Measurements from ENCODE around the gene TRMT10B. TPM values are rescaled to one million over a fixed set of nuclear protein-coding genes. Genes with fewer than 3 reads are reported as not detected.

Gene TRMT10B
- total and polyA plus RNA-seq, 3 experiments from 2014 or later: 10.0 to 16.2 (median 12.0) TPM

DNA sequence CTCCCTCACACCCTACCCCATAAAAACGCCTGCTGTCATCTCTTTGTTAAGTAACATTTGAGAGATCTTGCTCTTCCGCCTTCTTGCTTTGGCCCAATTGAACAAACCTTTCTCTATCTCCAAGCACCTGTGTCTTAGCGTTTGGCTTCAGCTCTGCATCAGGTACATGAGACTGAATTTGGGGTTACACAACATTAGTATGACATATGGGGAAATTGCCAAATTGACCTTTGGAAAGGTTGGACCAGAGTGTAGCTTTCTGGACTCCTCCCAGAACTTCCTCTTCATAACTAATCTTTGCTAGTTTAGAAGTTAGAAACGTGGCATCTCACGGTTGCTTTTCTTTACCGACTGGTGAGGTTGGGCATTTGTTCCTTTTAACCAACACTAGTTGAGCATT lies 34.7 kb downstream of the TRMT10B start:
- DNase-seq: no peak
- Histone ChIP-seq H3K27me3 (ENCODE audit: insufficient read depth, low read length, poor library complexity, severe bottlenecking) (no peaks in the 10 kb centered on the region), H3K4me1 (ENCODE audit: insufficient read depth, low read length) (peaks cover 10% of the 10 kb centered on the region), H3K9me3 (ENCODE audit: low read length) (no peaks in the 10 kb centered on the region), H3K36me3 (ENCODE audit: insufficient read depth, low read length) (no peaks in the 10 kb centered on the region), H3K27ac (ENCODE audit: low read depth, low read length) (no peak overlapping the region), H3K4me3 (ENCODE audit: low read length) (no peak overlapping the region)
- ChIA-PET POLR2A (no interaction called here), CTCF (interaction anchor here (0.7 kb wide), 1 partner anchor 10 kb away, joined by 3 read pairs; no protein-coding TSS in a partner anchor)
- Mint-ChIP-seq H3K4me1 (peaks cover 17 to 26% (median 22%) of the 10 kb centered on the region in 3 donors), H3K36me3 (peaks cover 0 to 12% (median 2%) of the 10 kb centered on the region in 3 donors), H3K27ac (peak overlapping the region in 1 of 8 donors; percentile 38), H3K27me3 (peaks cover 2 to 7% of the 10 kb centered on the region in 2 donors), H3K9me3 (no peaks in the 10 kb centered on the region), H3K4me3 (peak overlapping the region in 4 of 7 donors; percentile 14 to 39 (median 24))

DNA sequence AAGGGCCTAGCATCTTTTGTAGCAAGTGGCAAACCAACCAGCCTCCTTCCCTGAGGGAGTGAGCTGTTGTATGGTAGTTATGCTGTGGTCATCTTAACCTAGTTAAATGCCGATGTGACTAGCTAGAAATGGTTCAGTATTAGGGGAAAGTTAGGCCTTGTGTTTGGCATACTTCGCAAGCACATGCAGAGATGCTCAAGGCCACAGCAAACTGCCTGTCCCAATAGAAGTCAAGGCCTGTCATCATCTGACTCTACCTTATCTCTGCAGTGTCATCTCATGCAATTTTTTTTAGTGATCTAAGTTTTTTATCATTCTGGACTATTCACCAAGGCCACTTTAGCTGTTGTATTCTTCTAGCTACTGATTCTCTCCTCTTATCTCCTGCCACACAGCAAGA lies 36.5 kb downstream of the TRMT10B start:
- no peaks in the 10 kb centered on the region for H3K9me3 ChIP-seq (ENCODE audit: low read length)
- peaks cover 0 to 4% (median 2%) of the 10 kb centered on the region in 3 donors for H3K36me3 Mint-ChIP-seq
- POLR2A ChIA-PET: no interaction called here
- no peaks in the 10 kb centered on the region for H3K27me3 ChIP-seq (ENCODE audit: insufficient read depth, low read length, poor library complexity, severe bottlenecking)
- no peak overlapping the region for H3K27ac ChIP-seq (ENCODE audit: low read depth, low read length)
- H3K4me3 ChIP-seq (ENCODE audit: low read length): no peak overlapping the region
- no peaks in the 10 kb centered on the region for H3K36me3 ChIP-seq (ENCODE audit: insufficient read depth, low read length)
- no peaks in the 10 kb centered on the region for H3K4me1 ChIP-seq (ENCODE audit: insufficient read depth, low read length)
- DNase-seq: no peak
- H3K4me3 Mint-ChIP-seq: peak overlapping the region in 1 of 7 donors; percentile 24
- peaks cover 5 to 8% (median 6%) of the 10 kb centered on the region in 3 donors for H3K4me1 Mint-ChIP-seq
- CTCF ChIA-PET: no interaction called here
- H3K27ac Mint-ChIP-seq: no peak overlapping the region
- peaks cover 2 to 7% of the 10 kb centered on the region in 2 donors for H3K27me3 Mint-ChIP-seq
- no peaks in the 10 kb centered on the region for H3K9me3 Mint-ChIP-seq

DNA sequence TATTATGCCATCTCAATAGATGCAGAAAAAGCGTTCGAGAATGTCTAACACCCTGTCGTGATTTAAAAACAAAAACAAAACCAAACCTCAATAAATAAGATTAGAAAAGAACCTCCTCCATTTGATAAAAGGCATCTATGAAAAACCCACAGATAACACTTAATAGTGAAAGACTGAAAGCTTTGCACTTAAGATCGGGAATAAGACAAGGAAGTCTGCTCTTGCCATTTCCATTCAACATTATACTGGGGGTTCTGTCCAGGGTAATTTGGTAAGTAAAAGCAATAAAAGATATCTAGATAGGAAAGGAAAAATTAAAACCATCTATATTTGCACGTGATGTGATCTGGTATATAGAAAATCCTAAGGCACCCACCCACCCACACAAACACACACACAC lies 38.5 kb downstream of the TRMT10B start:
- Mint-ChIP-seq H3K4me1 (no peaks in the 10 kb centered on the region), H3K9me3 (no peaks in the 10 kb centered on the region), H3K36me3 (peaks cover 0 to 4% (median 0%) of the 10 kb centered on the region in 3 donors), H3K27ac (no peak overlapping the region), H3K27me3 (peaks cover 2 to 7% of the 10 kb centered on the region in 2 donors), H3K4me3 (no peak overlapping the region)
- Histone ChIP-seq H3K4me3 (ENCODE audit: low read length) (no peak overlapping the region), H3K27me3 (ENCODE audit: insufficient read depth, low read length, poor library complexity, severe bottlenecking) (no peaks in the 10 kb centered on the region), H3K27ac (ENCODE audit: low read depth, low read length) (no peak overlapping the region), H3K9me3 (ENCODE audit: low read length) (no peaks in the 10 kb centered on the region), H3K36me3 (ENCODE audit: insufficient read depth, low read length) (no peaks in the 10 kb centered on the region), H3K4me1 (ENCODE audit: insufficient read depth, low read length) (no peaks in the 10 kb centered on the region)
- CTCF ChIA-PET: no interaction called here
- DNase-seq: no peak
- POLR2A ChIA-PET: no interaction called here

DNA sequence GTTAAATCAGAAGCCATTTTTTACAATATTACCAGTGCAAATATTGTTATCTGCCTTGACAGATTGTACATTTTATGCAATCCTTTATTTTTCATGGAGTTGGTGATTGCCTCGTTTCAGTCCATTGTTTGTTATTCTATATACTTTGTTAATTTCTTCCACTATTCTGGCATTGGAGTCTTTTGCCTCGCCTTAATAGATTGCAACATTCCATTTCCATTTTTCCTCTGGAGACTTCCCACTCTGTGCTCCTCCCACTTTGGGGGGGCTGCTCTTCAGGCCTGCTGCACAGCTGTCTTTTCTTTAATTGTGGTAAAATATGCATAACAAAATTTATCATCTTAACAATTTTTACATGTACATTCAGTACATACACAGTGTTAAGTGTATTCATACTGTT lies 42.6 kb downstream of the TRMT10B start:
- H3K27me3 Mint-ChIP-seq: no peaks in the 10 kb centered on the region
- H3K4me3 Mint-ChIP-seq: no peak overlapping the region
- DNase-seq: no peak
- peaks cover 11% of the 10 kb centered on the region for H3K4me1 ChIP-seq (ENCODE audit: insufficient read depth, low read length)
- no peak overlapping the region for H3K4me3 ChIP-seq (ENCODE audit: low read length)
- H3K27ac Mint-ChIP-seq: no peak overlapping the region
- H3K27ac ChIP-seq (ENCODE audit: low read depth, low read length): no peak overlapping the region
- ChIA-PET POLR2A (no interaction called here), CTCF (no interaction called here)
- H3K9me3 Mint-ChIP-seq: no peaks in the 10 kb centered on the region
- H3K36me3 ChIP-seq (ENCODE audit: insufficient read depth, low read length): no peaks in the 10 kb centered on the region
- peaks cover 0 to 5% (median 1%) of the 10 kb centered on the region in 3 donors for H3K36me3 Mint-ChIP-seq
- H3K9me3 ChIP-seq (ENCODE audit: low read length): no peaks in the 10 kb centered on the region
- peaks cover 9 to 12% (median 12%) of the 10 kb centered on the region in 3 donors for H3K4me1 Mint-ChIP-seq
- no peaks in the 10 kb centered on the region for H3K27me3 ChIP-seq (ENCODE audit: insufficient read depth, low read length, poor library complexity, severe bottlenecking)

DNA sequence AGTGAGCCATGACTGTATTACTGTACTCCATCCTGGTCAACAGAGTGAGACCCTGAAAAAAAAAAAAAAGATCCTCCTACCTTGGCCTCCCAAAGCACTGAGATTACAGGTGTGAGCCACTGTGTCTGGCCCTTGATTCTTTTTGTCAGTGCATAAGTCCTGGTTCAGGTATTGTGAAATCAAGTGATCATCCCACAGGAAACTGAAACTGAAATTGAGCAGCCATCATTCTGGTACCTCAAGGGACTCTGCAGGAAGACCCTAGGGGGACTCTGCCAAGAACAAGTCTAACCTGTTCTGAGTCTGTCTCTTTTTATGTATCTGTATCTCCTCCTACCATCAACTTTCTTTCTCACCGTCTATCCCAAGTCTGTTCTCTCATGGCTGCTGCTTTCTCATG lies 45.1 kb downstream of the TRMT10B start:
- H3K27me3 Mint-ChIP-seq: no peaks in the 10 kb centered on the region
- Histone ChIP-seq H3K9me3 (ENCODE audit: low read length) (no peaks in the 10 kb centered on the region), H3K4me3 (ENCODE audit: low read length) (no peak overlapping the region), H3K27ac (ENCODE audit: low read depth, low read length) (no peak overlapping the region), H3K27me3 (ENCODE audit: insufficient read depth, low read length, poor library complexity, severe bottlenecking) (no peaks in the 10 kb centered on the region), H3K36me3 (ENCODE audit: insufficient read depth, low read length) (no peaks in the 10 kb centered on the region), H3K4me1 (ENCODE audit: insufficient read depth, low read length) (peaks cover 32% of the 10 kb centered on the region)
- peak overlapping the region in 2 of 8 donors; percentile 34 to 88 for H3K27ac Mint-ChIP-seq
- ChIA-PET CTCF (interaction anchor here (1.1 kb wide), 1 partner anchor 10 kb away, joined by 3 read pairs; no protein-coding TSS in a partner anchor), POLR2A (no interaction called here)
- peaks cover 0 to 6% (median 1%) of the 10 kb centered on the region in 3 donors for H3K36me3 Mint-ChIP-seq
- no peaks in the 10 kb centered on the region for H3K9me3 Mint-ChIP-seq
- H3K4me3 Mint-ChIP-seq: peak overlapping the region in 4 of 7 donors; percentile 91 to 99 (median 94)
- peaks cover 28 to 34% (median 33%) of the 10 kb centered on the region in 3 donors for H3K4me1 Mint-ChIP-seq
- DNase-seq: no peak

DNA sequence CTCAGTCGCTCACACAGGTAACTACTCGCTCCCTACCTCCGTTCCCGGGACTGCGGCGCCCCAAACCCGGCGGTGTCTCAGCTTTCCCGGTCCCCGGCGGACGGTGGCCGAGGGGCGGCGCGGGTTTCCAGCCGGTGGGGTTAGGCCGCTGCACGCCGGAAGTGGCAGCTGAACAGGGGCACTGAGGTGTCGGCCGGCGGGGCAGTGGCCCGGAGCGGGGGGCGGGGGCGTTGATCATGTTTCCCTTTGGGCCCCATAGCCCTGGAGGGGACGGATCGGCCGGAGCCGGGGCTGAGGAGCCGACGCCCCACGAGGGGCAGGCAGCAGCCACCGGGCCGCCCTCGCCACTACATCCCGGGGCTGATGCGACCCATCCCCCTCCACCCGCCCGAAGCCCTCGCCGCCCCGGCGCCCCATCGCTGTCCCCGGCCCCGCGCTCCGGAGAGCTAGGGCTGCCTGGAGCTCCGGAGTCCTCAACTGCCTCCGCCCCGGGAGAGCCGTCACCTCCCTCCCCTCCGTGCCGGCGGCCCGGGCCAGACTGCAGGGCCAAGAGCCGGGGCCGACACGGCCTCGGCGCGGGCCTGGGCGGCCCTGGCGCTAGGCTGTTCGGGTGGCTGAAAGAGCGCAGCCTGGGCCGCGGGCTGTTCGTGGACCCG lies 47.2 kb downstream of the TRMT10B start, which contains the start of gene DCAF10:
Gene DCAF10 (plus strand): TSS at position 167 of the 656 bp plus-strand sequence. CDS start 70 bp downstream, at position 237.
- no peaks in the 10 kb centered on the region for H3K27me3 Mint-ChIP-seq
- Histone ChIP-seq H3K4me3 (ENCODE audit: low read length) (peak within 1 kb of the TSS; percentile 92), H3K27me3 (ENCODE audit: insufficient read depth, low read length, poor library complexity, severe bottlenecking) (no peaks in the 10 kb centered on the region), H3K4me1 (ENCODE audit: insufficient read depth, low read length) (peaks cover 32% of the 10 kb centered on the region), H3K36me3 (ENCODE audit: insufficient read depth, low read length) (no peaks in the 10 kb centered on the region), H3K9me3 (ENCODE audit: low read length) (no peaks in the 10 kb centered on the region), H3K27ac (ENCODE audit: low read depth, low read length) (peak within 1 kb of the TSS; percentile 65)
- ChIA-PET CTCF (interaction anchor here (2.5 kb wide), 1 partner anchor 16 kb away, joined by 10 read pairs; the partner anchor contains the start of gene EXOSC3), POLR2A (interaction anchor here (0.6 to 1.9 kb wide), 5 partner anchors 13 to 209 kb away, joined by 3 to 10 read pairs (median 4); partner anchors contain the start of gene EXOSC3)
- peak within 1 kb of the TSS; percentile 91 to 99 (median 94) for H3K4me3 Mint-ChIP-seq
- peak; percentile 78 to 90 (median 85) for DNase-seq
- peaks cover 36 to 50% (median 46%) of the 10 kb centered on the region in 3 donors for H3K4me1 Mint-ChIP-seq
- H3K36me3 Mint-ChIP-seq: peaks cover 0 to 11% (median 2%) of the 10 kb centered on the region in 3 donors
- H3K27ac Mint-ChIP-seq: peak within 1 kb of the TSS; percentile 44 to 95 (median 92)
- H3K9me3 Mint-ChIP-seq: no peaks in the 10 kb centered on the region

DNA sequence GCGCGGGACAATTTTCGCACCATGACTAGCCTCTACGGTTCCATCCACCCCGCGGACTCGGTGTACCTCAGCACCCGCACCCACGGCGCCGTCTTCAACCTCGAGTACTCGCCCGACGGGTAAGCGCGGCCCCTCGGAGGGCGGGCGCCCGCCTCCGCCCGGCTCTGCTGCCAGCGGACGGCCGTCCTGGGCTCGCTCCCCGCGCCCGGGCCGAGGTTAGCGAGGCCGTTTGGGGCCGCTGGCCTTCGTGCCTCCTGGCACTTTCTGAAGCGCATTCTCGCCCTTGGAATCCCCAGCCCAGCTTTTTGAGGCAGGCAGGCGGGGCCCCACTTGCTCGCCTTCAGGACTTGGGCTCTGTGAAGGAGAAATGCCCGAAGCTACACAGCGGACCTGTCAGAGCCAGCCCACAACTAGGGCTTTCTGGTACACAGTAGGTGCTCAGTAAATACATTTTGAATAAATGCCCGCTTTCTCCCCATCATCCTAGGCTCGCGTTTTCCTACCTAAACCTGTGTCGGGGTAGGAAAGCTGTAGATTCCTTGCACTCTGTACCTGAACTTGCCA lies 47.8 kb downstream of the TRMT10B start:
- H3K27ac ChIP-seq (ENCODE audit: low read depth, low read length): peak overlapping the region; percentile 65
- peak in 3 of 5 donors; percentile 4 to 49 (median 14) for DNase-seq
- POLR2A ChIA-PET: interaction anchor here (0.6 to 1.9 kb wide), 4 partner anchors 14 to 210 kb away, joined by 3 to 10 read pairs (median 4); partner anchors contain the start of gene EXOSC3
- H3K36me3 Mint-ChIP-seq: peaks cover 0 to 11% (median 2%) of the 10 kb centered on the region in 3 donors
- H3K9me3 ChIP-seq (ENCODE audit: low read length): no peaks in the 10 kb centered on the region
- H3K27me3 Mint-ChIP-seq: no peaks in the 10 kb centered on the region
- H3K9me3 Mint-ChIP-seq: no peaks in the 10 kb centered on the region
- peaks cover 32% of the 10 kb centered on the region for H3K4me1 ChIP-seq (ENCODE audit: insufficient read depth, low read length)
- H3K36me3 ChIP-seq (ENCODE audit: insufficient read depth, low read length): no peaks in the 10 kb centered on the region
- H3K4me3 ChIP-seq (ENCODE audit: low read length): peak overlapping the region; percentile 92
- H3K4me3 Mint-ChIP-seq: peak overlapping the region; percentile 88 to 99 (median 94)
- no peaks in the 10 kb centered on the region for H3K27me3 ChIP-seq (ENCODE audit: insufficient read depth, low read length, poor library complexity, severe bottlenecking)
- CTCF ChIA-PET: interaction anchor here (2.5 kb wide), 1 partner anchor 17 kb away, joined by 10 read pairs; the partner anchor contains the start of gene EXOSC3
- peak overlapping the region in 7 of 8 donors; percentile 68 to 95 (median 90) for H3K27ac Mint-ChIP-seq
- peaks cover 40 to 55% (median 50%) of the 10 kb centered on the region in 3 donors for H3K4me1 Mint-ChIP-seq

All from CD8-positive, alpha-beta memory T cell (primary cell).